ENCODE measurements around the gene MIAT. TPM values are rescaled to one million over a fixed set of nuclear protein-coding genes. Genes with fewer than 3 reads are reported as not detected.

The MIAT gene
- total and polyA plus RNA-seq, 2 of the 8 experiments (the other 6 are each of a cell fraction or from before 2014, with no cell fraction given) = 27.6 to 36.0 TPM

DNA sequence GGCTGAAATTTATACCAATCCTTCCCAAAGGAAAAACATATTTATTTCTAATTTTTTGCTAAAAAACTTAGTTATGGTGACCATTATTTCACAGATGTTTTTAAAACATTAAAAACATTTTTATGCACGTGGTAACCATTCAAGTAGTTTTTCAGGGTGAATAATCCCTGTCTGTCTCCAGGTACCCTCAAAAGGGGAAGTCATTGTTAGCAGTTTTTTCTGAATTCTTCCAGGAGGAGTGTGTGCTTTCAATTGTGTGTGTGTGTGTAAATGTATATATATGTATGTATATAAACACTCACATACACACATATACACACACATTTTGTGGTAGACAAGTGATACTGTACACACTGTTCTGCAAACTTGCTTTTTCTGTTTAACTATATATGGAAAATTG lies 43.9 kb downstream of the MIAT start:
- Histone ChIP-seq H3K4me2 (ENCODE audit: insufficient read depth in 1 of 2, low read depth in 2 of 2, low read length in 2 of 2) (no peak overlapping the region), H3K23ac (ENCODE audit: insufficient read length) (no peak overlapping the region)
- CTCF ChIA-PET (ENCODE audit: partially characterized antibody) = no interaction called here
- no peak for TF ChIP-seq SIX5 (IDR thresholded peaks at IDR 0.05; ENCODE audit: low read depth, low read length)
- TF ChIP-seq GABPA (IDR thresholded peaks at IDR 0.05; ENCODE audit: borderline replicate concordance, insufficient read depth, low read length) = no peak
- TF ChIP-seq, protein P1, sequence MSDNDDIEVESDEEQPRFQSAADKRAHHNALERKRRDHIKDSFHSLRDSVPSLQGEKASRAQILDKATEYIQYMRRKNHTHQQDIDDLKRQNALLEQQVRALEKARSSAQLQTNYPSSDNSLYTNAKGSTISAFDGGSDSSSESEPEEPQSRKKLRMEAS (IDR thresholded peaks at IDR 0.05) = no peak
- TF ChIP-seq MAFK (IDR thresholded peaks at IDR 0.05; ENCODE audit: low read depth, low read length) = no peak

More for the DNA sequence above, 43.9 kb downstream of the MIAT start:
- no peak overlapping the region for H3K14ac ChIP-seq (ENCODE audit: insufficient read length)
- no peak overlapping the region for H4K5ac ChIP-seq (ENCODE audit: insufficient read length, low read depth, low read length)
- no peaks in the 10 kb centered on the region for H3K23me2 ChIP-seq (ENCODE audit: low read depth, low read length)
- DNase-seq (ENCODE audit: low read depth in 1 of 2, low spot score in 2 of 2) (no peak), FAIRE-seq (no peak)
- no peak overlapping the region for H2BK120ac ChIP-seq (replicated peaks; ENCODE audit: low read depth, low read length)
- H3K56ac ChIP-seq (replicated peaks; ENCODE audit: insufficient read length, low read depth, low read length) = no peak overlapping the region
- H3K9me3 ChIP-seq (ENCODE audit: insufficient read depth in 2 of 2, low read depth in 1 of 2, low read length in 1 of 2) = peaks cover 11 to 16% of the 10 kb centered on the region in 2 experiments; a peak in 3 of 4 replicates
- no peaks in the 10 kb centered on the region for H3K4me1 ChIP-seq (replicated peaks in 1 of 4; ENCODE audit: control insufficient read depth in 3 of 4, insufficient read depth in 4 of 4, low read length in 3 of 4)
- no peak overlapping the region for H3K9ac ChIP-seq (replicated peaks in 1 of 4; ENCODE audit: extremely low read depth in 1 of 4, low read depth in 3 of 4, low read length in 3 of 4)
- no peak overlapping the region for H2AFZ ChIP-seq (ENCODE audit: low read length)
- H3K79me1 ChIP-seq (ENCODE audit: low read depth, low read length) = no peaks in the 10 kb centered on the region
- no peak overlapping the region for H2AK5ac ChIP-seq (ENCODE audit: low read depth, low read length)
- no peak overlapping the region for H3K18ac ChIP-seq (ENCODE audit: extremely low read depth, low read length)
- peaks cover 0 to 9% (median 2%) of the 10 kb centered on the region in 4 experiments; a peak in 1 of 8 replicates for H3K36me3 ChIP-seq (ENCODE audit: control insufficient read depth in 2 of 4, insufficient read depth in 4 of 4, low read length in 3 of 4)
- 95% methylated on average over 1 of the region's 1 CpG; no CpG with 5 or more reads in 1 of the 2 experiments for WGBS, 2 experiments (ENCODE audit: extremely low coverage in 1 of 2, insufficient coverage in 1 of 2, insufficient read length in 1 of 2, insufficient replicate concordance in 2 of 2, low coverage in 1 of 2, low lambda C conversion rate in 2 of 2, missing lambda C conversion rate in 1 of 2)
- H3K4ac ChIP-seq (replicated peaks; ENCODE audit: insufficient read length, low read depth, low read length) = no peak overlapping the region
- H3K27me3 ChIP-seq (replicated peaks in 1 of 4; ENCODE audit: control insufficient read depth in 3 of 4, extremely low read depth in 1 of 4, insufficient read depth in 3 of 4, low read length in 3 of 4) = no peaks in the 10 kb centered on the region; a peak in 1 of 7 replicates
- POLR2A ChIA-PET (ENCODE audit: partially characterized antibody) = interaction anchor here (0.6 kb wide), 1 partner anchor 789 kb away, joined by 4 read pairs; no protein-coding TSS in a partner anchor
- no peaks in the 10 kb centered on the region for H4K20me1 ChIP-seq (replicated peaks in 1 of 2; ENCODE audit: control insufficient read depth in 1 of 2, insufficient read depth in 2 of 2, low read length in 2 of 2)
- H2BK12ac ChIP-seq (ENCODE audit: low read depth, low read length) = no peak overlapping the region
- H2BK5ac ChIP-seq (ENCODE audit: low read depth, low read length) = no peak overlapping the region
- H3K27ac ChIP-seq (ENCODE audit: low read depth, low read length) = no peak overlapping the region
- H3K79me2 ChIP-seq (ENCODE audit: control insufficient read depth in 1 of 2, insufficient read depth in 2 of 2, low read length in 2 of 2) = no peaks in the 10 kb centered on the region
- H3K4me3 ChIP-seq (ENCODE audit: extremely low read depth in 1 of 4, insufficient read depth in 2 of 4, low read depth in 3 of 4, low read length in 4 of 4) = no peak overlapping the region
- no peak overlapping the region for H4K91ac ChIP-seq (replicated peaks; ENCODE audit: insufficient read length, low read length)
- H2BK20ac ChIP-seq (ENCODE audit: low read length) = no peak overlapping the region
- no peak overlapping the region for H2BK15ac ChIP-seq (ENCODE audit: low read length)
- H4K8ac ChIP-seq (ENCODE audit: extremely low read depth, insufficient read depth, low read length) = no peak overlapping the region

Measured in H1 (cell line).